Heart right ventricle (tissue), 16 donors: Measurements from ENCODE around the gene ZNF644. TPM values are rescaled to one million over a fixed set of nuclear protein-coding genes. Genes with fewer than 3 reads are reported as not detected.
"Not testable (repeated sequence)": the region's sequence is repeated elsewhere in the genome, so short reads cannot be mapped to it uniquely, and the experiment has no call there.

ENCODE experiments used
- ATAC-seq, 8 donors: fragments of 200-7000 bp; cut with Tn5 transposase; one replicate each; pipeline ENCODE4 v1.9.1; 2020; ENCODE audit warnings: mild to moderate bottlenecking in 8 of 8, moderate library complexity in 8 of 8, moderate number of reproducible peaks in 1 of 8
- DNase-seq, 2 donors: peaks; one replicate each; pipeline ENCODE4 v3.0.0-alpha.2; 2020
- H3K27ac ChIP-seq, 10 donors: fragments of 200-600 bp; sonication (generic) in 2 of 10; one replicate each; pipeline versions ENCODE4 v1.5.0 to v1.8.0; 2020 to 2022; ENCODE audit warnings: mild to moderate bottlenecking in 3 of 10
- H3K27me3 ChIP-seq, 7 donors: fragments of 200-600 bp; one replicate each; pipeline ENCODE4 v1.8.0; 2021 to 2022; ENCODE audit warnings: mild to moderate bottlenecking in 2 of 7
- H3K36me3 ChIP-seq, 9 donors: fragments of 200-600 bp; sonication (generic) in 1 of 9; one replicate each; pipeline versions ENCODE4 v1.5.0 to v1.8.0; 2020 to 2022; ENCODE audit warnings: mild to moderate bottlenecking in 2 of 9
- H3K4me1 ChIP-seq, 9 donors: fragments of 200-600 bp; sonication (generic) in 1 of 9; one replicate each; pipeline versions ENCODE4 v1.5.0 to v1.8.0; 2020 to 2022; ENCODE audit warnings: mild to moderate bottlenecking in 4 of 9
- H3K4me3 ChIP-seq, 10 donors: fragments of 200-600 bp; sonication (generic) in 2 of 10; one replicate each; pipeline versions ENCODE4 v1.5.0 to v1.8.0; 2020 to 2022; ENCODE audit warnings: mild to moderate bottlenecking in 7 of 10, moderate library complexity in 2 of 10
- H3K9me3 ChIP-seq, 11 donors: fragments of 200-600 bp in 10 of 11; sonication (generic) in 2 of 11; one replicate each; pipeline versions ENCODE4 v1.5.0 to v1.8.0; 2013 to 2022; ENCODE audit warnings: mild to moderate bottlenecking in 2 of 11, control low read depth in 1 of 11, moderate library complexity in 1 of 11
- CTCF ChIP-seq, 9 donors: fragments of 200-600 bp; sonication (generic) in 2 of 9; IDR thresholded peaks; one replicate each; pipeline versions ENCODE4 v1.5.0 to v1.8.0; 2021 to 2022; ENCODE audit warnings: antibody characterized with exemption in 9 of 9, mild to moderate bottlenecking in 5 of 9, moderate library complexity in 1 of 9
- WGBS, 2 donors: extraction: QIAGEN DNeasy Blood & Tissue Kit; methylation state at CpG; one replicate each; pipeline ENCODE4 v1.1.7; 2013; ENCODE audit warnings: inconsistent platforms in 1 of 2; 5-methylcytosine and 5-hydroxymethylcytosine counted together
- intact Hi-C, 10 donors: fragments of 100-400 bp; cut with DNase I; formaldehyde crosslinking; loops; one replicate each; pipeline versions ENCODE4 v1.11.1 to v1.14.2; 2022
- long read RNA-seq, 3 donors: library from polyadenylated mRNA; unstranded; transcript quantifications; one replicate each; pipeline ENCODE4 v2.0.0, GENCODE V29; 2020 to 2021
- polyA plus RNA-seq, 2 donors: library from polyadenylated mRNA; stranded (reverse); fragments of 200-250 nt; gene quantifications; one replicate each; pipeline ENCODE4 v1.2.3, GENCODE V29; 2013
- total RNA-seq, 10 donors: library from RNA; stranded (reverse); fragmentation: NEBNext Ultra II Directional in 3 of 10; extraction: Animal tissue kit (Norgen Biotek cat#: 25700) in 3 of 10; gene quantifications; one replicate each; pipeline versions ENCODE4 v1.2.1 to v1.2.4, GENCODE V29; 2021 to 2023
- donor health status: Arrhythmogenic right ventricular cardiomyopathy.
- donor health status: ischemic (EF 13 %, LVEDD 7.1; RV severe dilation, severe dysfunction).
- donor health status: healthy with polysubstance abuse.
- donor health status: DM: no; HTN: yes; CAD: no.
- donor health status: DM: no; HTN: no; CAD: no.
- donor health status: ischemic (EF 25% LVEDD 6.9; RV normal size, moderate dysfunction).
- donor health status: ischemic (EF 25% LVEDD 5.7; RV mildly dilated, moderate dysfunction).
- donor health status: healthy.
- donor health status: DM: yes; HTN: yes; CAD: no.
- donor health status: Ischemic cardiomyopathy.
- donor health status: ischemic (EF 35%, LVEDD 5.7; RV mildly dilated, moderate dysfunction).
- donor health status: nonischemic (EF 11% LVEDD 7.7; RV severe dilation, severe dysfunction).
- donor health status: DM: yes; HTN: yes; CAD: no.
- donor health status: PGD.
- donor health status: ischemic (EF 29% LVEDD 5.4; RV normal size, mild dysfunction).
- donor health status: nonischemic (EF 23%, LVEDD 6.1; RV moderate dilation, normal function).

The ZNF644 gene
- total RNA-seq (10 to 100 TPM; 28.9 to 48.0 (median 34.0) TPM), polyA plus RNA-seq (10 to 100 TPM; 10.7 to 26.4 TPM)
- long read RNA-seq, donor 1, full-length matches to known transcripts, result 9 of 34 reads
- long read RNA-seq, donor 1, partial matches to known transcripts, result 18 of 34 reads
- long read RNA-seq, donor 1, other reads (novel, unspliced or antisense), result 7 of 34 reads
- long read RNA-seq, donor 2, full-length matches to known transcripts, result 13 of 34 reads
- long read RNA-seq, donor 2, partial matches to known transcripts, result 14 of 34 reads
- long read RNA-seq, donor 2, other reads (novel, unspliced or antisense), result 7 of 34 reads
- long read RNA-seq, donor 3, full-length matches to known transcripts, result 28 of 168 reads
- long read RNA-seq, donor 3, partial matches to known transcripts, result 122 of 168 reads
- long read RNA-seq, donor 3, other reads (novel, unspliced or antisense), result 18 of 168 reads

GRCh38 chr1:91021686-91022517 is at the start of gene ZNF644:
Gene ZNF644, minus strand, starts transcription at chr1:91022035. Its CDS starts 39,682 bp downstream, at chr1:90982353.
- H3K4me3 ChIP-seq, result peak within 1 kb of the TSS; percentile 54 to 95 (median 86)
- H3K4me1 ChIP-seq, result peaks cover 0 to 53% (median 42%) of the 10 kb centered on the region in 9 donors
- intact Hi-C loops, result loop anchor here in 4 of 10 donors (5.0 to 10.0 kb wide), 4 partner anchors 167 to 307 kb away; partner anchors contain the start of gene BARHL2 (in 1 of the 4)
- 0 to 1% methylated on average over 64 to 70 of the region's 70 CpGs for WGBS, 2 donors
- H3K36me3 ChIP-seq, result peaks cover 0 to 9% (median 0%) of the 10 kb centered on the region in 9 donors
- peak; percentile 91 for DNase-seq
- no peaks in the 10 kb centered on the region for H3K27me3 ChIP-seq
- peak; percentile 95 to 99 (median 96) for ATAC-seq
- no peak for TF ChIP-seq CTCF (IDR thresholded peaks at IDR 0.05)
- peak within 1 kb of the TSS; percentile 98 to 100 (median 100) for H3K27ac ChIP-seq
- H3K9me3 ChIP-seq, result no peaks in the 10 kb centered on the region

- Histone ChIP-seq H3K27me3 (peaks cover 0 to 7% (median 0%) of the 10 kb centered on the region in 7 donors), H3K36me3 (no peaks in the 10 kb centered on the region), H3K4me1 (no peaks in the 10 kb centered on the region), H3K4me3 (peak overlapping the region in 1 of 10 donors; percentile 2), H3K27ac (no peak overlapping the region), H3K9me3 (peaks cover 0 to 3% (median 0%) of the 10 kb centered on the region in 11 donors)
- no peak for TF ChIP-seq CTCF (IDR thresholded peaks at IDR 0.05)
- no peak for ATAC-seq
- intact Hi-C loops, result no loop called here
- 30 to 32% methylated on average over 3 of the region's 3 CpGs for WGBS, 2 donors
- no peak for DNase-seq
Observed at GRCh38 chr1:91070298-91070697, 48.5 kb upstream of the ZNF644 start.

- no peaks in the 10 kb centered on the region for H3K36me3 ChIP-seq
- H3K4me3 ChIP-seq, result no peak overlapping the region
- ATAC-seq (no peak), DNase-seq (no peak)
- intact Hi-C loops, result no loop called here
- no peak for TF ChIP-seq CTCF (IDR thresholded peaks at IDR 0.05)
- H3K27me3 ChIP-seq, result peaks cover 0 to 7% (median 0%) of the 10 kb centered on the region in 7 donors
- H3K4me1 ChIP-seq, result no peaks in the 10 kb centered on the region
- H3K9me3 ChIP-seq, result peaks cover 0 to 4% (median 0%) of the 10 kb centered on the region in 11 donors
- WGBS, 2 donors, result 34 to 48% methylated on average over 1 of the region's 1 CpG
- H3K27ac ChIP-seq, result no peak overlapping the region
Observed at GRCh38 chr1:91066538-91066937, 44.7 kb upstream of the ZNF644 start.

GRCh38 chr1:91065337-91065736 is 43.5 kb upstream of the ZNF644 start:
- no peak overlapping the region for H3K27ac ChIP-seq
- no peaks in the 10 kb centered on the region for H3K36me3 ChIP-seq
- 65 to 74% methylated on average over 4 of the region's 4 CpGs for WGBS, 2 donors
- TF ChIP-seq CTCF (IDR thresholded peaks at IDR 0.05), result no peak
- no peaks in the 10 kb centered on the region for H3K4me1 ChIP-seq
- peaks cover 0 to 7% (median 0%) of the 10 kb centered on the region in 7 donors for H3K27me3 ChIP-seq
- DNase-seq, result no peak
- H3K9me3 ChIP-seq, result peaks cover 0 to 4% (median 0%) of the 10 kb centered on the region in 11 donors
- H3K4me3 ChIP-seq, result no peak overlapping the region
- intact Hi-C loops, result no loop called here
- ATAC-seq, result no peak

GRCh38 chr1:91063403-91063802 is 41.6 kb upstream of the ZNF644 start:
- intact Hi-C loops, H3K36me3 ChIP-seq, DNase-seq, H3K4me3 ChIP-seq, H3K27ac ChIP-seq, H3K27me3 ChIP-seq, H3K4me1 ChIP-seq, ATAC-seq, H3K9me3 ChIP-seq: not testable (repeated sequence)
- 72 to 75% methylated on average over 5 of the region's 5 CpGs for WGBS, 2 donors
